ENCODE results near the gene EHBP1.

Gene EHBP1

GRCh38 chr2:62817995-62818713 is 112.6 kb downstream of the EHBP1 start:
- no peak overlapping the region for H3K27ac ChIP-seq
- no peak overlapping the region for H3K9ac ChIP-seq
- H3K4me1 ChIP-seq: no peaks in the 10 kb centered on the region
- no peaks in the 10 kb centered on the region for H3K27me3 ChIP-seq (ENCODE audit: control insufficient read depth, insufficient read depth, low read length)
- H3K79me2 ChIP-seq: no peaks in the 10 kb centered on the region
- H3K4me2 ChIP-seq (ENCODE audit: low read length): no peak overlapping the region
- H3K9me3 ChIP-seq (ENCODE audit: control insufficient read depth, low read length): no peaks in the 10 kb centered on the region
- no peak overlapping the region for H2AFZ ChIP-seq
- no peaks in the 10 kb centered on the region for H3K36me3 ChIP-seq (ENCODE audit: control insufficient read depth, insufficient read depth, low read length)
- H3K4me3 ChIP-seq (ENCODE audit: low read depth, low read length): no peak overlapping the region
- TF ChIP-seq, protein P1, sequence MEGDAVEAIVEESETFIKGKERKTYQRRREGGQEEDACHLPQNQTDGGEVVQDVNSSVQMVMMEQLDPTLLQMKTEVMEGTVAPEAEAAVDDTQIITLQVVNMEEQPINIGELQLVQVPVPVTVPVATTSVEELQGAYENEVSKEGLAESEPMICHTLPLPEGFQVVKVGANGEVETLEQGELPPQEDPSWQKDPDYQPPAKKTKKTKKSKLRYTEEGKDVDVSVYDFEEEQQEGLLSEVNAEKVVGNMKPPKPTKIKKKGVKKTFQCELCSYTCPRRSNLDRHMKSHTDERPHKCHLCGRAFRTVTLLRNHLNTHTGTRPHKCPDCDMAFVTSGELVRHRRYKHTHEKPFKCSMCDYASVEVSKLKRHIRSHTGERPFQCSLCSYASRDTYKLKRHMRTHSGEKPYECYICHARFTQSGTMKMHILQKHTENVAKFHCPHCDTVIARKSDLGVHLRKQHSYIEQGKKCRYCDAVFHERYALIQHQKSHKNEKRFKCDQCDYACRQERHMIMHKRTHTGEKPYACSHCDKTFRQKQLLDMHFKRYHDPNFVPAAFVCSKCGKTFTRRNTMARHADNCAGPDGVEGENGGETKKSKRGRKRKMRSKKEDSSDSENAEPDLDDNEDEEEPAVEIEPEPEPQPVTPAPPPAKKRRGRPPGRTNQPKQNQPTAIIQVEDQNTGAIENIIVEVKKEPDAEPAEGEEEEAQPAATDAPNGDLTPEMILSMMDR (IDR thresholded peaks at IDR 0.05): no peak

DNA sequence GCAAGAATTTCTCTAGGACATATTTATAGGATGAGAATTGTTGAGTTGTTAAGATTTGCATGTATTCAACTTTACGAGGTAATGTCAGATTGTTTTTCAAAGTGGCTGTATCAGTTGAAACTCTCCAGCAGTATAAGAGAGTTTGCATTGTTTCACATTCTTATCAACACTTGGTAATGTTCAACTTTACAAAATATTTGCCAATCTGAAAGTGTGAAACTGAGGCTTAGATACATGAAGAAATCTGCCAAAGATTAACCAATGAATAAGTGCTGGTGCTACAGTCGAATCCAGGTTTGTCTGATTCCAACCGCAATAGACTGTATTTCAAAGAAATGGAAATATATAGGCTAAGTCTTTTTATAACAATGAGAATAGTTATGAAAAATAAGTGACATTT is 117.0 kb downstream of the EHBP1 start:
- no peak overlapping the region for H3K4me2 ChIP-seq (ENCODE audit: low read length)
- no peak overlapping the region for H3K4me3 ChIP-seq (ENCODE audit: low read depth, low read length)
- TF ChIP-seq, protein P1 (IDR thresholded peaks at IDR 0.05): no peak
- no peaks in the 10 kb centered on the region for H3K4me1 ChIP-seq
- no peak overlapping the region for H2AFZ ChIP-seq
- no peaks in the 10 kb centered on the region for H3K9me3 ChIP-seq (ENCODE audit: control insufficient read depth, low read length)
- no peaks in the 10 kb centered on the region for H3K27me3 ChIP-seq (ENCODE audit: control insufficient read depth, insufficient read depth, low read length)
- H3K36me3 ChIP-seq (ENCODE audit: control insufficient read depth, insufficient read depth, low read length): no peaks in the 10 kb centered on the region
- no peaks in the 10 kb centered on the region for H3K79me2 ChIP-seq
- H3K9ac ChIP-seq: no peak overlapping the region
- no peak overlapping the region for H3K27ac ChIP-seq

DNA sequence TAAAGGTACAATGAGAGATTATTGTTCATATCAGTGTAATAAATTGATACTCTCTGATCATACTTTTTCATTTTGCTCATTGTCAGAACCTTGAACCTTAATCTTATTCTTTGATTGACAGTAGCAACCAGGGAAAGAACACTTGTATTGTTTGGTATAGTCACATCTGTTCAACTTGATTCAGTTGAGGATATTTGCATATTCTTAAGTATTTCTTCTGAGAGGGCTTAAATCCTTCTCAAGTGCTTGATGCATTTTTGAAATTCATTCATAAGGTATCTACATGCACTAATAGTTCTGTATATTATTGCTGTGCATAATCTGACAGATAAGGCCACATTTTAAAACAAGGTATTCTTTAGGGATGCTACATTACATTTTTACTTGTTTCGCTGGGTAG is 118.9 kb downstream of the EHBP1 start:
- TF ChIP-seq, protein P1 (IDR thresholded peaks at IDR 0.05): no peak
- Histone ChIP-seq H3K27ac (no peak overlapping the region), H3K27me3 (ENCODE audit: control insufficient read depth, insufficient read depth, low read length) (no peaks in the 10 kb centered on the region), H3K4me3 (ENCODE audit: low read depth, low read length) (no peak overlapping the region), H3K9ac (no peak overlapping the region), H3K36me3 (ENCODE audit: control insufficient read depth, insufficient read depth, low read length) (no peaks in the 10 kb centered on the region), H3K9me3 (ENCODE audit: control insufficient read depth, low read length) (no peaks in the 10 kb centered on the region), H3K4me1 (no peaks in the 10 kb centered on the region), H3K4me2 (ENCODE audit: low read length) (no peak overlapping the region), H3K79me2 (no peaks in the 10 kb centered on the region), H2AFZ (no peak overlapping the region)

GRCh38 chr2:62826141-62826540 is 120.6 kb downstream of the EHBP1 start:
- no peaks in the 10 kb centered on the region for H3K79me2 ChIP-seq
- H3K9ac ChIP-seq: no peak overlapping the region
- no peaks in the 10 kb centered on the region for H3K4me1 ChIP-seq
- H3K27me3 ChIP-seq (ENCODE audit: control insufficient read depth, insufficient read depth, low read length): no peaks in the 10 kb centered on the region
- no peak overlapping the region for H3K4me2 ChIP-seq (ENCODE audit: low read length)
- TF ChIP-seq, protein P1 (IDR thresholded peaks at IDR 0.05): no peak
- H2AFZ ChIP-seq: no peak overlapping the region
- H3K4me3 ChIP-seq (ENCODE audit: low read depth, low read length): no peak overlapping the region
- no peaks in the 10 kb centered on the region for H3K36me3 ChIP-seq (ENCODE audit: control insufficient read depth, insufficient read depth, low read length)
- no peaks in the 10 kb centered on the region for H3K9me3 ChIP-seq (ENCODE audit: control insufficient read depth, low read length)
- no peak overlapping the region for H3K27ac ChIP-seq

All from parathyroid adenoma (tissue), 2 donors.